Embryonic facial prominence (tissue), 1 donor: ENCODE data around the gene SNX19.

Experiments
- DNase-seq: peaks from one replicate; pipeline ENCODE4 v3.0.0-alpha.2; 2016; ENCODE audit errors: extremely low spot score

SNX19 gene

GRCh38 chr11:130846606-130847005 is 69.7 kb downstream of the SNX19 start:
- no peak for DNase-seq

- no peak for DNase-seq
Observed at GRCh38 chr11:130842001-130842400, 74.3 kb downstream of the SNX19 start.

DNA sequence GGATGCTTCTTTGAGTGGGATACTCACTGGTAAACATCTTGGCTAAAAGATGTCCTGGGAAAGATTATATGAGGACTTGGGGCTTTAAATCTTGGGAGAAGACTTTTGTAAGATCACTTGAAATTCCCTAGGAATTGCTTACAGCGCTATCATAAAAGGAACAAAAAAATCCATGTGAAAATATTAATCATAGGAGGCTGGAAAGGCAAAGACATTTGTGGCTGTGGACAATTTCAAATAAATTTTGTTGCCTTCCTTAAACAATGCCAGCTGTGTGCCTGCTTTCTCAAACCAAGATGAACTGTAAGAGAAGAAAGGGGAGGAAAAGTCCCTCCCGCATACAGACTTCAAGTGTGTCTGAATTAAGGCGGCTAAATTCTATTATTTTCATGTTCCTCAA is 75.6 kb downstream of the SNX19 start:
- DNase-seq, result no peak

DNA sequence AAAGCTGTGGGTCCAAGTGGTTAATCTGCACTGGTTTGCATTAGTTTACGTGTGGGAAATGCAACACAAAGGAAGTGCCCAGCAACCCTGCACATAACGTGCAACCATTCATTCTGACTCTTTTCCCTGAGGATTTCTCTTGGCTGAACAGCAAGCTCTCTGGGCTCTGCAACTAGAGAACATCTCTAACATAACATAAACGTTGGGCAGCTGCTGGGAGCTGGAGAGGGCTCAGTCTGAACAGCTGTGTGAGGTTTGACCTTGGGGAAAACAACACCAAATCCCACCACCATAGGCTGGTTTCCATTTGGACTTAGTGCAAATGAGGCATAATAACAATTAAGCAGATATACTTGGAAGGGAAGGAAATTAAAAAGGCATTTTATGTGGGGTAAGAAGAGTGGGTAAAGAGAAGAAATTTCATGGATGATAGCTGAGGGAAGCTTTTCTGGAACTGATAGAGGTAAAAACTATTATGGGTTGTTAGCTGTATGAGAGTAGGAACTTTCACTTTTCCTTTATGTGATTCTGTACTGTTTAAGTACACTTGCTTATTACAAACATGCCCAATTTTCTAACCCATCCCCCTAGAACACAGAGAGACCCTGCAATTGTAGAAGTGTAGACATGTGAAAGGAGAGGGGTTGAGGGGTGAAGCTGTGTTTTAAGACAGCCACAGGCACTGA is 76.2 kb downstream of the SNX19 start:
- no peak for DNase-seq

DNA sequence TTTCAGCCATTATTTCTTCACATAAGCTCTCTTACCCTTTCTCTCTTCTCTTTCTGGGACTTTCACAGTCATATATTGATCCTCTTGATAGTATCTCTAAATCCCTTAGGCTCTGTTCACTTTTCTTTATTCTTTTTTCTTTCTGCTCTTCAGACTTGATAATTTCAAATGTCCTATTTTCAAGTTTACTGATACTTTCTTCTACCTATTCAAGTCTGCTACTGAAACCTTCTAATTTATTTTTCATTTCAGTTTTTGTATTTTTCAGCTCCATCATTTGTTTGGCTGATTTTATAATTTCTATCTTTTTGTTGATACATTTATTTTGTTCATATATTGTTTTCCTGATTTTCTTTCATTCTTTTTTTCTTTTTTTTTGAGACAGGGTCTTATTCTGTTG is 79.1 kb downstream of the SNX19 start:
- no peak for DNase-seq

- no peak for DNase-seq
Observed at GRCh38 chr11:130834886-130835285, 81.4 kb downstream of the SNX19 start.

GRCh38 chr11:130832566-130833425 is 83.5 kb downstream of the SNX19 start:
- no peak for DNase-seq

GRCh38 chr11:130831976-130832375 is 84.3 kb downstream of the SNX19 start:
- DNase-seq, result no peak

- DNase-seq, result peak; percentile 87
Observed at GRCh38 chr11:130831506-130831905, 84.8 kb downstream of the SNX19 start.

GRCh38 chr11:130830566-130830965 is 85.7 kb downstream of the SNX19 start:
- no peak for DNase-seq

DNA sequence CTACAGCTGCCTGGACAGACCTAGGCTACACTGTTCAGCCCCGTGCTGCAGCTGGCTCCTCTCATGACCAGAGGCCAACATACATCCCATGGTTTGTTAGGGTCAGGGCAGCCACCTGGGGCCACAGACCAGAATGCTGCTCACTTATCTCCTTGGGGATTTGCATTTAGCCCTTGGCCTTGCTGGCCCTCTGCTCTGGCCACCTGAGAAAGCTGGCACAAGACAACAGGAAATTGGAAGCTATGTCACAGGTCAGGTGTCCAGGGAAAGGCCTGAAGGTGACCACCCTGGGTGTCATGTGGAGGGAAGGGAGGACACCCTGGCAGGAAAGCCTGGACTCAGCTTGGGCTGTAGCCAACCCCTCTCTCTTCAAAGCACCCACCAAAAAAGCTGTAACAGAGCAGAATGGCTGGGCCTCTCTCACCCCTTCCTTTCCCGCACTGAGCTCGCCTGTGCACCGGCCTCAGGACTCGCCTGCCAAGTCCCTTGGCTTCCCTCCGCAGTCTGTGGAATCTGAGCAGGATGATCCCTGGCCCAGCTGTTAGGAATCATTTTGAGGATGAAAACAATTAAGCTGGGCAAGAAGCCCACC is 86.3 kb downstream of the SNX19 start:
- DNase-seq, result no peak

GRCh38 chr11:130828741-130829140 is 87.5 kb downstream of the SNX19 start:
- DNase-seq, result no peak

DNA sequence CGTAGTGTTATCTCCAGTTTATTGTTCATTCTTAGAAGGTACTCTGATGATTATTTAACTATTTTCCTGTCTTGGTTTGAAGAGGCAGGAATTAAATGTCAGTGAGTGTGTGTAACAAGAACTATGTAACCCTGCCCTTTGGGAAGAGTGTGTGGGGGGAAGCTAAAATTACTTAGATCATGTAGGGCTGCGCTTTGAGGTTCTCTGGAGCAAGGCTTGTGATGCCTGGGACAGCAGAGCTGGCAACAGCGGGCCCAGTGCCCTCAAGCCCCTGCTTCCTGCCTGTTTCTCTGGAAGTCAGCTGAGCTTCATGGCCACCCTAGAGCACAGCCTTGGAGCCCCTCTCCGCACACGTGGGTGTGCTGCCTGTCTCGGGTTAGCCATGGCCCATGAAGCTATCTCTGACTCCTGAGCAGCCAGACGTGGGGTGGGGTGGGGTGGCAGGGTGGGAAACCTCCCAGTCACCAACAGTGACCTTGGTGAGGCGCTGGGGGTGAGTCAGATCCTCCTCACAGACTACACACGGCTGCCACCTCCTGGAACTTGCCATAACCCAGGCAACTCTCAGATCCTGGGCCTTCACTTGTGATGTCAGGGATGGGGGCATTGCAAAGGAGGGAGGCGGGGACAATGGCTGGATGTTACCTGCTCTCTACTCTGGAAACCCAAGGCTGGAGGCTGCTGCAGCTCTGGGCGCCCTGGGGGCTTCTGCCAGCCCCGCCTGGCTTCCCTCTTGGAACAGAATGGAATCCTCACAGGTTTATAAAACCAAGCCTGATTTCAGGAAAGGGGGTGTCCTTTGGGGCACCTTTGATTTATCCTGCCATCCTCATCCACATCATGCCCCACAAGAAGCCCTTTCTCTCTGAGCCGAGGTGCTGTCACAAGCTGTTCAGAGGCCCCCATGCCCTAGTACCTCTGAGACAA is 88.6 kb downstream of the SNX19 start:
- no peak for DNase-seq

- DNase-seq, result no peak
Observed at GRCh38 chr11:130826572-130826971, 89.7 kb downstream of the SNX19 start.

DNA sequence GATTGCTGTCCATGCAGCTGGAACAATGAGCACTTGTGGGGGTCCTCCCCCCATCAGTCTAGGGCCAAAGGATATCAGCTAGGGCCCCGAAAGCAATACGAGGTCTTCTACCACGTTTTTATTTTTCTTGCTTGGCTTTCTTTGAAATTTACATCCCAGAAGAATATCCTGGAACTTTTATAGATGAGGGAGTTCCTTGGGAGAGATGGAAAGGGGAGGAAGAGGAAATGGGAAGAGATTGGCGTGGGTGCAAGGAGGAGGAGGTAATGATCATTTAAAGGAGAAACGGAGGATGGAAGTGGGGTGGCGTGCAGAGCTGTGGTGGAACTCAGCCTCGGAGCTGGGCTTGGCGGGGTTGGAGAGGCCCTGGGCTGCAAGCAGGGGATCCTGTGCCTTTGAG is 90.3 kb downstream of the SNX19 start:
- DNase-seq, result no peak

DNA sequence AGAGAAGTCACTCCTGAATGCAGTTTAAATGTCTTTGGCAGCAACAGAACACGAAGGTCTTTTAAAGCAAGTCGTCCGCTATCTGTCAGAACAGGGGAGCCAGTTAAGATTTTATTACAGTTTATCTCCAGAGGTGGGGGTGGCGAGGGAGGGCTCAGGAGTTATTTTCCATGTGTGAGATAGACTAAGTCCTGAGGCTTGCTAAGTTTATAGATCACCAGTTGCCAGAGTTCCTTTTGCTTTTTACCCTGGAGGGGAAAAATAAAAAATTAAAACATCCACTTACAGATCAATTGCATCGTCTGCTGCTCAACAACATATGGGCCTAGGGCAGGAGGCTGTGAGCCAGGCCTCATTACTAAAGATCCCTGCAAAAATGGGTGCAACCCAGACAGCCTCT is 90.7 kb downstream of the SNX19 start:
- DNase-seq, result no peak
